OCI-LY3 (cell line): ENCODE data around the gene ZNF697.

Experiments
- H2AFZ ChIP-seq: fragments of 200-600, 300-600 bp; shearing (Covaris generic); 2 replicates; pipeline ENCODE4 v1.6.0; 2014; ENCODE audit warnings: antibody characterized with exemption, low read depth, low read length
- H3K27ac ChIP-seq: fragments of 200-600, 300-600 bp; sonication (generic); 2 replicates; pipeline ENCODE4 v1.5.1; 2014; ENCODE audit warnings: mild to moderate bottlenecking, low read length, moderate library complexity, mixed read lengths
- H3K27me3 ChIP-seq: fragments of 200-600, 300-600 bp; sonication (generic); 2 replicates; pipeline ENCODE4 v1.6.1; 2014; ENCODE audit warnings: low read depth, low read length, mixed read lengths
- H3K36me3 ChIP-seq: fragments of 200-600, 300-600 bp; sonication (generic); replicated peaks from 2 replicates; pipeline ENCODE3; 2014; ENCODE audit warnings: low read depth, low read length, mixed read lengths
- H3K4me1 ChIP-seq: fragments of 300-600, 200-600 bp; sonication (generic); 2 replicates; pipeline ENCODE4 v1.6.1; 2014; ENCODE audit warnings: low read length, mixed read lengths
- H3K4me2 ChIP-seq: fragments of 200-600, 300-600 bp; sonication (generic); 2 replicates; pipeline ENCODE4 v1.6.1; 2014; ENCODE audit warnings: low read length, mixed read lengths
- H3K4me3 ChIP-seq: fragments of 300-600, 200-600 bp; sonication (generic); 2 replicates; pipeline ENCODE4 v1.5.1; 2014; ENCODE audit warnings: antibody characterized with exemption, mild to moderate bottlenecking, low read length, moderate library complexity
- H3K79me2 ChIP-seq: fragments of 300-600, 200-600 bp; shearing (Covaris generic); 2 replicates; pipeline ENCODE4 v1.6.1; 2014; ENCODE audit warnings: mild to moderate bottlenecking, low read length, mixed read lengths
- H3K9ac ChIP-seq: fragments of 300-600, 200-600 bp; shearing (Covaris generic); 2 replicates; pipeline ENCODE4 v1.6.0; 2014; ENCODE audit warnings: mild to moderate bottlenecking, low read length, moderate library complexity
- H3K9me3 ChIP-seq: fragments of 200-600, 300-600 bp; shearing (Covaris generic); 2 replicates; pipeline ENCODE4 v1.6.1; 2014; ENCODE audit warnings: low read length, mixed read lengths; ENCODE audit not compliant: insufficient read depth
- H4K20me1 ChIP-seq: fragments of 200-600, 300-600 bp; sonication (generic); 2 replicates; pipeline ENCODE4 v1.6.1; 2016; ENCODE audit warnings: low read length, mixed read lengths; ENCODE audit not compliant: insufficient read depth
- CTCF ChIP-seq: fragments of 200-600, 300-600 bp; sonication (generic); IDR thresholded peaks from 2 replicates; pipeline ENCODE4 v1.5.1; 2014; ENCODE audit warnings: antibody characterized with exemption, low read length, low read depth
- EZH2phosphoT487 ChIP-seq: fragments of 200-600 bp; shearing (Covaris generic); IDR thresholded peaks from 2 replicates; pipeline ENCODE4 v1.6.1; 2018; ENCODE audit warnings: antibody characterized with exemption, mixed run types, low read depth

The ZNF697 gene

GRCh38 chr1:119631086-119631432 is 17.0 kb downstream of the ZNF697 start:
- no peaks in the 10 kb centered on the region for H4K20me1 ChIP-seq
- H3K4me3 ChIP-seq: no peak overlapping the region

GRCh38 chr1:119626841-119627240 is 21.2 kb downstream of the ZNF697 start:
- Histone ChIP-seq H3K79me2 (no peaks in the 10 kb centered on the region), H3K9ac (no peak overlapping the region), H3K4me3 (no peak overlapping the region), H2AFZ (no peak overlapping the region), H3K9me3 (no peaks in the 10 kb centered on the region), H4K20me1 (no peaks in the 10 kb centered on the region), H3K27ac (no peak overlapping the region), H3K4me1 (no peaks in the 10 kb centered on the region), H3K36me3 (no peaks in the 10 kb centered on the region), H3K27me3 (peaks cover 48% of the 10 kb centered on the region), H3K4me2 (no peak overlapping the region)
- TF ChIP-seq CTCF (no peak), EZH2phosphoT487 (no peak)

More at GRCh38 chr1:119631086-119631432, 17.0 kb downstream of the ZNF697 start:
- Histone ChIP-seq H3K9ac (no peak overlapping the region), H3K36me3 (no peaks in the 10 kb centered on the region), H3K27ac (no peak overlapping the region), H3K4me1 (no peaks in the 10 kb centered on the region), H3K9me3 (no peaks in the 10 kb centered on the region), H3K79me2 (no peaks in the 10 kb centered on the region), H3K27me3 (peaks cover 69% of the 10 kb centered on the region), H3K4me2 (no peak overlapping the region), H2AFZ (no peak overlapping the region)
- TF ChIP-seq EZH2phosphoT487 (no peak), CTCF (no peak)

- no peak overlapping the region for H2AFZ ChIP-seq
- H3K4me3 ChIP-seq: no peak overlapping the region
- no peak overlapping the region for H3K27ac ChIP-seq
- no peak overlapping the region for H3K4me2 ChIP-seq
- no peaks in the 10 kb centered on the region for H3K79me2 ChIP-seq
- H4K20me1 ChIP-seq: no peaks in the 10 kb centered on the region
- no peak overlapping the region for H3K9ac ChIP-seq
- TF ChIP-seq EZH2phosphoT487 (no peak), CTCF (no peak)
- no peaks in the 10 kb centered on the region for H3K4me1 ChIP-seq
- peaks cover 51% of the 10 kb centered on the region for H3K27me3 ChIP-seq
- H3K36me3 ChIP-seq: no peaks in the 10 kb centered on the region
- H3K9me3 ChIP-seq: no peaks in the 10 kb centered on the region
Measured at GRCh38 chr1:119626011-119626545, 22.0 kb downstream of the ZNF697 start.

GRCh38 chr1:119623678-119624077 is 24.4 kb downstream of the ZNF697 start:
- Histone ChIP-seq H3K9me3 (no peaks in the 10 kb centered on the region), H3K9ac (no peak overlapping the region), H3K79me2 (no peaks in the 10 kb centered on the region), H3K27me3 (peaks cover 47% of the 10 kb centered on the region), H3K27ac (no peak overlapping the region), H3K4me3 (no peak overlapping the region), H3K4me1 (peaks cover 5% of the 10 kb centered on the region), H4K20me1 (no peaks in the 10 kb centered on the region), H3K4me2 (no peak overlapping the region), H3K36me3 (no peaks in the 10 kb centered on the region), H2AFZ (no peak overlapping the region)
- TF ChIP-seq EZH2phosphoT487: no peak
- no peak for TF ChIP-seq CTCF
